Measurements from ENCODE around the gene GTPBP1.

DNA sequence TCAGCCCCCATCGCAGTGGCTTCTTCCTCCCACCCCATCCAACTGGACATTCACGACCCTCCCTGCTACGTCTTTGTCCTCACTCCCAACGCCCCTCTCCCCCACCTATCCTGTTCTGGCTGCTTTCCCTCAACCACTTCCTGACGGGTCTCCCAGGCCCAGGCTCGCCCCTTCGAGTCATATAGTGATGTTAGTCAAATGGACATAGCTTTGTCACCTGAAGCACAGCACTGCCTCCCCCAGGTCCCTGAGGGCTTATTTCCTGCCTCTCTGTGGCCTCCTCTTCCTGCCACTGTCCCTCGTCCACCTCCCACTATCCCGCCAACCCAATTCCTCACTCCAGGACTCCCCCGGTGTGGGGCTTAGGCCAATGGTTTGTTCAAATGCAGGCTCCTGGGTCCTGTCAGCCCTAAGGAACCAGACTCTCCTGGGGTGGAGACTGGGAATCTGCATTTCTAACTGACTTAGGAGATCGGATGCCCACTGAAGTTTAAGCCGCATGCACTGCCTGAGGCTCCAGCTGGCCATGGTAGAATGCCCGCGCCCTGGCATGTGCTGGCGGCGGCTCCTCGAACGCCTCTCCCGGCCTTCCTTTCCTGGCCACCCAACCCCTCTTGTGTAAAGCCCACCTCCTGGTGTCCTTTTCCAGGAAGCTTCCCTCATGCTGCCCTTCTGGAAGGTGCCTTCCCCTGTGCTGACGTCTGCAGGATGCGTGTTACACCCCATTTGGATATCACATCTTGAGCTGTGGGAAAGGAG is 31.7 kb downstream of the GTPBP1 start:
- TF ChIP-seq YY1 (IDR thresholded peaks at IDR 0.05; ENCODE audit: insufficient read depth, insufficient read length) (no peak), SUZ12 (IDR thresholded peaks at IDR 0.05; ENCODE audit: extremely low read depth, insufficient read depth, insufficient read length) (no peak), ZNF274 (IDR thresholded peaks at IDR 0.05; ENCODE audit: low read depth, low read length) (no peak)
